Activated gamma-delta T cell treated with Interleukin-2 at 50 U/mL for 16 hours (primary cell): Measurements from ENCODE around the gene NLGN1.

Experiments
- DNase-seq: peaks from one replicate; pipeline ENCODE4 v3.0.0-alpha.2; 2020

The NLGN1 gene

DNA sequence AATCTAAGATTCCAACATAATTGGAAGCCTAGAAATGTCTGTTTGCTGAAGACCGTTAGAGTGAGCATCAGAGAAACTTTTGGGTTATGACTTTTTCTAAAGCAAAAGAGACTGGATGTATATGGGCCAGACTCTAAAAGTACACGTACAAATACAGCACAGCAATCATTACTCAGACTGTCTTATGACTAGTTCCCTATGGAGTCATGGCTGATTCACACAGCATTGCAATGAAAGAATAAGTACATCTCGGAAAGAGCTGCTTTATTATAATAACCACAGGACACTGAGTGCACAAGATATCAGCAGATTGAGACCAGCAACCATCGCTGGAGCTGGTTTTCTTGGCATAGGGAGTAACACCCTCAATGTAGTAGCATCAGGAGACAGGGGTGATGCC is 618.6 kb downstream of the NLGN1 start:
- DNase-seq, result no peak

DNA sequence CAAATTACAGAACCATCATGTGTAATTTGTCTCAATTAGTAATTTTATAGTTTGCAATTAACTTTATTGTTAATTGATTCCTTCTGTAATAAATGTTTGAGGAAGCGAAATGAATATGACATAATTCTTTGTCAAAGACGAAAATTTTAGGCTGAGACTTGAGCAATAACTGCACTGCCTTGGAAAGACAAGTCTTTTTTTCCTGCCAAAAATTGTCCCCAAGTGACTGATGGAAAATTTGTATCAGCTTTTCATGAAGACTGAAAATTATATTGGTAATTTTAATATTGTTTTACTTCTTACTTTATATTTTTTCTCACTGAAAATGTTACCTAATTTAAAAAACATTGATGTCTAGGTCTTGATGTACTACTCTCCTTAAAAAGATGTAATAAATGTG is 622.6 kb downstream of the NLGN1 start:
- no peak for DNase-seq

DNA sequence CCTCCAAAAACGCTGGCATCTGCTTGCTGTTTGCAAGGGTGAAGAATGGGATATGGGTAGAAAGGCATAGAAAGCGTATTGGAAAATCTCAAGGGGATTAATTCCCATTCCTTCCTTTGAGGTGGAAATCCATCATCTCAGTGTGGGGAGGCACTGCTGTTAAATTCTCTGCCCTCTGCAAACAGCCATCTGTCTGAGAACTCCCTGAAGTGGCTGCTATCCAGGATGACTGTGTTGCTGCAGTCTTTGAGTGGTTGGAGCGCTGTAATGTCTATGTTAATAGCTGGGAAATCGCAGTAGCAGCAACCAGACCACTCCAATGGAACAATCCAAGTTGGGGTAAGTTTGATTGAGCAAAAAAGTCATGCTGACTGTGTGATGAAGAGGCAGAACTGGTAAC is 625.9 kb downstream of the NLGN1 start:
- no peak for DNase-seq

DNA sequence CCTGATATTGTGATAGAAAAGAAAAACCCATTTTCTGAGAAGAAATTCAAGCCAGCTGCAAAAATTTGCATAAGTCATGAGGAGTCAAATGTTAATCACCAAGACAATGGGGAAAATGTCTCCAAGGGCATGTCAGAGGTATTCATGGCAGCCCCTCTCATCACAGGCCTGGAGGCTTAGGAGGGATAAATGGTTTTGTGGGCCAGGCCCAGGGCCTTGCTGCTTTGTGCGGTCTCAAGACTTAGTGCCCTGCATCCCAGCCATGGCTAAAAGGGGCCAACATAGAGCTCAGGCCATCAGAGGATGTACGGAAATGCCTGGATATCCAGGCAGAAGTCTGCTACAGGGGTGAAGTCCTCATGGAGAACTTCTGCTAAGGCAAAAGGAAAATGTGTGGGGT is 631.1 kb downstream of the NLGN1 start:
- no peak for DNase-seq

DNA sequence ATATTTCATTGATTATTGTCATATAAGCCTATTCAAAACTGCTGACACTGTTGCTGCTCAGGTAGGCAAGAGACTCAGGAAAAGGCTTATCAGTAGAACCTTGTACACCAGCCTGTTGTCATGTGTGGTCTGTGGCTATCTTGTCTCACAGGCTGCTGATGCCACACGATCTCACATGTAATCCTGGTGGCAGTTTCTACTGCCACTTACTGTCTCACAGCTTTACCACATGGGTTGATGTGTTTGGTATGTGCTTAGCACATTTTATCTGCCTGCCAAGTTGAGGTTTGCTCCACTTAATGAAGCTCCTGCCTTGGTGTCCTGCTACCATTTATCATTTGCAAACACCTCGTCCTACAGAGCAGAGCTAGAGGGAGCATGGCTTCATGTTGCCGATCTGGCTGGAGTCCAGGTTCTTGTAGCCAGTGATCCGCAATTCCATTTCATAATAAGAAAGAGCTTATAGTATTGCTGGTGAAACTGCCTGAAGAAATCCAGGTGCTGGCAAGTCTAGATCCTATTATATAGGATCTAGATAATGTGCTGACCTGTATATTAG is 637.9 kb downstream of the NLGN1 start:
- no peak for DNase-seq

DNA sequence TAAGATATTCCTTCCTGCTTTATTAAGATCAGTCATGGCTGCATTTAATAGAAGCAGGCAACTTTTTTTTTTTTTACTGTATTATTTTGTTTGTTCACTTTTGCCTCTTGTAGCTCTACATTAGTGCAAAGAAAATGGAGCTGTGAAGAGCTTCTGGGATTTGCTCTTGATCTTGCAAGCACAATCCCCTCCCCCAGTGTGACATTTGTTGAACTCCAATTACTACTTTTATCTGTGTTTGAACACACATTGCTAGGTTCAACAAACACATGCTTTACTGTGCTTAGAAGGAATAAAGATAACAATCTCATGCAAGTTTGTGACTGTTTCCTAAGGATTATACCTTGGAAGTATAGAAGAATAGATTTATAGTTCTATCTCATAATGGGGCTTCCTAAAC is 648.8 kb downstream of the NLGN1 start:
- DNase-seq, result no peak

DNA sequence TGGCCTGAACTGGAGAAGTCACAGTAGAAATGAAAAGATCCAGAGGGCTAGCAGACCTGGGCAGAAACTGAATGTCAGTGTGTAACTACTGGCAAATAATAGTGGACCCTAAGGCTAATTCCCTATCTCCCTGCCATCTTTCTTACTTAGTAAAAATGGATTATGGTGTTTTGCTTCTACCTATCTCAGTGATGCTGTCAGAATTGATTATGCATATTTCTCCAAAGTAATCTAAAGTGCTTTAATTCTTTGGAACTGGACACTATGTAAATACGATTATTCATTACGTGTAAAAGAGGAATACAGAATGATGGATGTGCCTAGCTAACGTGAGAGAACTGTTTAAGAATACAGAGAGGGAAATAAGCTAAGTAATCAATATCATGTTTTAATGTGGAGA is 651.9 kb downstream of the NLGN1 start:
- DNase-seq, result no peak

DNA sequence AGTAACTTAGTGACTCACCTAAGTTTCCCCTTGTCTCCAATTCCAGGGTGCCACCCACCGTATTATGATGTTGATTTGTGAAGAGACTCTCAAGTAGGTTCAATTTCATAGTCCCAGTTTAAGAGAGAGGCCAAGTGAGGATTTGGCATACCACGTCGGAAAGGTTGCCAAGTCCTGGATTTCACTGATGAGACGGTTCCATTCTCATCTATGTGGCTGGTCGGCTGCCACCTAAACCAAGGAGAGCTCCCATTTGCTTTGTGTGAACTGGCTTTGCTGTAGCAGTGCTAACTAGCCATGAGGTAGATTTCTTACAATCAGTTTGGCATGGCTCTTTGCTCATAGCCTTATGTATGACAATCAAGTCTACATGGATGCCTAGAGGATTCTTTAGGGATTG is 653.6 kb downstream of the NLGN1 start:
- no peak for DNase-seq

DNA sequence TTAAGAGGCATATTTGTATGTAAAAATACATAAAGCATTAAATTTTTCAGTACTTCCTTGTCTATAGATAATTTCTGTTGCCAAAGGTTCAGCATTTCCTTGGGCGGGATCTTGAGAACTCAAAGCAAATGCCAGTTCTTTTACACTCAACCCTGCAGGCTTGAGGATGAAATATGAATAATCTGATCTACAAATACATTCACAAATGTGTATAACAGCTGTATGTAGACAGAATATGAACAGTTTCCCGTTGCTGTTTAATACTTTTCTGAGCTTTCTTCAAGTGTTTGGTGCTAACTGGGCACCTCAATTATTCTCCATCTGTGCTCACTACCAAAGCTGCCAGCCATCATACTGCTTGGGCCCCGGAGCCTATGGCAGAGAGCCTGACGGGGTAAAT is 661.3 kb downstream of the NLGN1 start:
- no peak for DNase-seq

DNA sequence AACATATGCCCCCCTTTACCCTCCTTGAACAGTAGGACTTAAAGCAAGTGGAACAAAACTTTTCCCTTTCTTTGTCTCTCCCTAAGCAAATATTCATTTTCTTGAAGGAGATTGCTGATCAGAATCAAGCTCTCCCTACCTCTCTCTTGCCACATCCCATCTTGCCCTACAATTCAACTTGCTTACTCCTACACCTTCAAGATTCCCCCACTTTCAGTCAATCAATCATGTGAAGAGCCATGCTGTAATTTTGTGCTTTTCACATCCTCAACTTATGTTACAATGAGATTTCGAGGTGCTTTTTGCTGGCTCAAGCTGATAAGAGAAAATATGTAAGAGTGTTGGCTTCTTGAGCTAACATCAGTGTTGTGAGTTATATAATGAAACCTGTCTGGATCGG is 662.9 kb downstream of the NLGN1 start:
- DNase-seq, result no peak

DNA sequence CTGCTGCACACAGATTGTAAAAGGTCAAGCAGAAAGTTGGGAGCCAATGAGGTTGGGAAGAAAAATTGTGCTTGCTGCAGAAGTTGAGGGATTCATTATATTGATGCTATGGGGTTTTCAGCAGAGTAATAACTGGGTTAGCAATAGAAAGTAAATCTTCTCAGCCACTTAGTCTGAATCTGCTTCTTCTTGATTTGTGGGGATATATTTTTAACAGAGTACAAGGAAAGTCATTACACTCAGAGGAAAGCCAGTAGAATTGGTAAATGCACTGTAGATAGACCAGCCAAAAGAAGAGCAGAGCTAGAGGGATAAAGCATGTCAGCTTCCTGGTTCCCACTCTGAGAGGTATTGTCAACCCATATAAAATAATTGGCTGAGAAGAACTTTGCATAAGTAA is 663.6 kb downstream of the NLGN1 start:
- no peak for DNase-seq

DNA sequence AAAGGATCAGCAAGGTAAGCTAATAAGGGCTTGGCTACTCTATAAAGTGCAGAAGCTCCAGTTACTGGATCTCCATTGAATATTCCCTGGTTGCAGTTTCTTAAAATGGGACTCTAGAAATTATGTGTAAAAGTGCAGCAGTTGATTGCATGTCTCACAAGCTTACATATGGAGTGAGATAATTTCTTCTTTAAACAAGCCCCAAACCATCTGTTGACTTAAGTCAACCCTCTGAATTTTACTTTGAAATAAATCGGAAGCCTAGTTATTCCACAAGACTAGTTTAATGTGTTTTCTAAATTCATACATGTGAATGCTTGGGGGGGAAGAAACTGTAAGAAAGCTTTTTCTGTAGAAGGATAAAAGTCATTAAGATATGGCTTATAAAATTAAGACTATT is 664.2 kb downstream of the NLGN1 start:
- DNase-seq, result no peak

DNA sequence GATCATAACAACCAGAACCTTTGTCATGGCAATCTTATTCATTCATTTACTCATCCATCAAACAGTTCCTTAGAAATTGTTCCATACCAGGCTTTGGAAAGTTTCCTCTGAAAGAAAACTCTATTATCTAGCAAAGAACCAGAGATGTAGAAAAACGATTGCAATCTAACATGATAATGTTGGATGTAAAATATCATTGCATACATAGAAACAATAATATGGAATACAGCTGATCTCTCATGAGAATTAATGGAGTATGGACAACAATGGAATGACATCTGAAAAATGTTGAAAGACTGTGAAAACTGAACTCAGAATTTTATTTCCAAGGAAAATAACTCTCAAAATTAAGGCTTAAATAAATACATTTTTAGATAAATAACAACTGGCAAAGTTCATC is 665.4 kb downstream of the NLGN1 start:
- DNase-seq, result no peak

DNA sequence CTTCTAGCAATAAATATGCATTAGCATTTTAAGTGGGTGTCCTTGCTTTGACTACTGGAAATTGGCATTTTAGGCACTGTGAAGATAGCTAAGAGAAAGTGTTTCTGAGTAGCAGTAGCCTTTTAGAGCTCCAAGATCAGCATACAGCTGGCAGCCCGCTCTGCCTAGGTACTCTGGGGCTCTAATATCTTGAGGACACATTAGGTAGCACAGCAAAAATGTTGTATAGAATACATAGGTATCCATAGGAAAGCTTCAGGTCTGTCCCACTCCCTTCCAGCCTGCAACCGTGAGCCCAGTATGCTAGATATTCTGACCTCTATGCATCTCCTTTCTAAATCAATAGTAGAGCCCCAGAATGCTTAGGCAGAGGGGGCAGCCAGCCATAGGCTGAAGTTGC is 670.5 kb downstream of the NLGN1 start:
- DNase-seq, result no peak

DNA sequence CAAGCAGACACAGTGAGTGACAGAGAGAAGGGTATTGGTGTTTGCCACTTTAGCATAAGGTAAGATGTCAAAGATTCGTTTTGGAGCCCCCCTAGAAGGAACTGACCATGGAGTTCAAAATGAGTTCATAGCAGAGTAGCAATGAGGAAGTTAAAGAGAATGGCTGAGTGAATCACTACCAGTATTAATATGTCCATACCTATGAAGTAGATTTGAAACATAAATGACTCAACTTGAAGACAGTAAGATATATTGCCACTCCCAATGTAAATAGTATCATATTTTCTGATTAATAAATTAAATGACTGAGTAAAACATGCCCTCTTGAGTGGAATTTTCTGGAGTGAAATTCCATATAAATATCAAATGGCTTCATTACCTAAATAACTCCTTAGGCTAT is 675.1 kb downstream of the NLGN1 start:
- no peak for DNase-seq

DNA sequence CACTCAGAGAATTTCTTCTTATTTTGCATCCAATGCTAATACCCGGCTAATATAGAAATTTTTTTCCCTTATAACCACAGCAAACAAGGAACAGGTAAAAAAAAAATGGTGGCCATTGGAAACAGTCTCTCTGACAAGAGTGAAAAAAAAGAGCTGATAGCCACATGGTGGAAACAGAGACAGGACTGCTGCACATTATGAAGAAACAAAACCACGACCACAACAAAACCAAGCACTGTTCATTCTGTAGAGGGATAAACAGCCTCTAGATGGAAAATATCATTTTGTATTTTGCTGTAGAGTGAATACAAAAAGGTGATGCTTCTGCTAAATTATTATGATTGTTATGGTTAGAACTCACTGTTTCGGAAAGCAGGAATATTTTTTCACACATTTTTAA is 686.2 kb downstream of the NLGN1 start:
- no peak for DNase-seq

DNA sequence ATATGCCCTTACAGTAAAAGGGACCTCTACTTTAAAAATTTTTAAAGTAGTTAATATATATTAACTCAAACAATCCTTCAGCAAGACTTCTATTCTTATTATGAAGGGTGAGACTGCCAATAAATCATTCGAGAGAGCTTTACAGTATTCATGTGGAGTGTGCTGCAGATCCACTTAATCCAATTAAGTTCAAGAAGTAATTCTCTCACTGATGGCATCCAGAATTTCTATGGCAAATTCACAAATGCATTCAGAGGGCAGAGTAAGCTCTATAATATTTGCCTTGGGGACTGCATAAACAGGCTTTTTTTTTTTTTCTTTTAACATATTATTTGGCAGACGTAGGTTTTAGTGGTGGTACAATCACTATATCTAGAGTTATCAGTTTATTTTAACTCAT is 692.0 kb downstream of the NLGN1 start:
- DNase-seq, result no peak

DNA sequence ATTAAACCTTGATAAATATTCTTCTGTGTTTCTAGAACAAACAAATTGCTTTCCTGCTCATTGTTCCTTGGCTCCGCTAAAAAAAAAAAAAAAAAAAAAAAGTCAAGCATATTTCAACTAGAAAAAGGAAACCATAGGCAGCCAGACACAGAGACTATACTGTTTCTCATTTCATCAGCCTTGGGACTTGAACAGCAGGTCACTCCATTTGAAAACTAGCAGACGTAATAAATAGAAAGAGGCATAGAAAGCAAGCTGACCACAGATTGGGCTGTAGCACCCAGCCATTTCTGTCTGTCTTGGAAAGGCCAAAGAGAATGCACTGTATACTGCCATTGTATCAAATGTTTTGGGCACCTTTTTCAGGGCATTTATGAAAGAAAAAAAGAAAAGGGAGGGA is 697.1 kb downstream of the NLGN1 start:
- DNase-seq, result no peak

DNA sequence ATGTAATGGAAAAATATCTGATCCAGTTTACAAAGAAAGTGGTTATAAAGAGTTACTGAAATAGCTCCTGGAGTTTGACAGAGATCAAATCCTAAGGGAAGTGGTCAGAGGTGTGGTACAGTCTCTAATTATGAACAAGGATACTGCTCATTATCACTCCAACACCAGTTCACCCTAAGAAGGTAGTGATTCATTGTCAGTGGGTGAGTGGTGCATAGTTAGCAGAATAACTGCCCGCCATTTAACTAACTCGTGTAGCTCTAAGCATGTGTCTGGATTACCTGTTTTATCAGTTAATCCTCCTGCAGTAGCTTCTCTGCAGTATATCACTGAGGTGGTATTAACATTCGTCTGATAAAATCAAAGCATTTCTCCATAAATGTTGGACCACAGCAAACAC is 700.1 kb downstream of the NLGN1 start:
- DNase-seq, result no peak

DNA sequence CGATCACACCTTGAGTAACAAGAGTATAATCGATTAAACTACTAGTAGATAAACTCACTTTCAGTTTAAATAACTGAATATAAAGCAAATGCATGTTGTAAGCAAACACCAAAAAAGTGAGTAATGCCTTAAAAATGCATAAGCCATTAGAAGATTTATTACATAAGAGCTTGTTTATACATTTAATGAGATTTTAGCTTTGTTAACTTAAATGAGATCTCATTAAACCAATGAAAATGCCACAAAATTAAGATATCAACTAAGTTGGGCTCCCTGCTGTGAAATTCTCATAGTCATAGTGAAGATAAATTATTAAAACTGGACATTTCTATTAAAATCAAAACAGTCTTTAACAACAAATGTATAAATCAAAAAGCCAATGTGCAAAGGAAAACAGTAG is 701.2 kb downstream of the NLGN1 start:
- no peak for DNase-seq

DNA sequence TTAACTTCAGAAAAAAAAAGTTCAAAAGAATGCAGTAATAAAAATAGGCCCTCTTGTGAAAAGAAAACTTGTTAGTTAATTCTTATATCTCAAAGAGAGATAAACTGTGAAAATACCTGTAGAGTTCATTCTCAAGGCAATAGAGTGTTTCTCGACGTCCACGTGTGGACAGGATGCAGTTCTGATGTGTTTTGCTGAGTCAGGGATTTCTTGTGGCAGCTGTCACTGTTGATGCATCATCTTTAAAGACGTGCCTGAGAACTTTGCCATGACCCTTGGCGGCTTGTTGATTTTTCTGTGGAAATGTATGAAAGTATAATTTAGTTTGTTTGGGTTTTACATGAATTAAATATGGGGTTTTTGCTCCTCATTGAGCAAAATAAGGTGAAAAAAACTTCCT is 702.2 kb downstream of the NLGN1 start:
- DNase-seq, result no peak

DNA sequence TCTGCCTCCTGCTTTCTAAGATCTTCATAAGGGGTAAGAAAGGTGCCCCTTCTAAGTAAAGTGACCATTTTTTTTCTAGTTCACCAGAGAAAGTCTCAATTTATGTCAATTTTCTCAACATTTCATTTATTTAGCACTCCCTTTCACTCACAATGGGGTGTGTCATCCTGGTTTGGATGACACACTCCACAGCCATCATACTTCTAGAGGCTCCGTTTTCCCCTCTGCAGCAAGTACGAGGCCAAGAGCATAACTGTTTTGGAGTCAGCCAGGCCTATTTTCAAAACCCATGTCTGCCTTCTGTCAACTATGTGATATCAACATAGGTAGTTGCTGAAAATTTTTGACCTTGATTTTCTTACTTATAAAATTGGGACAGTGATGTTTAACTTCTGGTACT is 703.2 kb downstream of the NLGN1 start:
- no peak for DNase-seq

DNA sequence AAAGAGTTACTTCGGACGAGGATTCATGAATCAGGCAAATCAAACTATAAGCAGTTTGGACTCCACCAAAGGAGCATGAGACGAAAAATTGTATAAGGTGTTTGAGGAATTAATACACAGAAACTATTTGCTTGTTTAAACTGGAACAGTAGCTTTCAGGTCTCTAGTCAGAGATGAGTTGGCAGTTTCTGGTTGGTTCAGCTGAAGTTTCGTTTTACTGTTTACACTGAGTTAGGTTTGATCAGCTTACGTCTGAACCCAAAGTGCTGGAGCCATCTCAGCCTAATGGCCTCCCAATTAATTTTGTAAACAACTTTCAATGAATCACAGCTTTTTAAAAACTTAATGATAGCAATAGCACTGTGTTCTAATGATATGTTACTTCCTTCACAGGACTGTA is 703.7 kb downstream of the NLGN1 start:
- no peak for DNase-seq

DNA sequence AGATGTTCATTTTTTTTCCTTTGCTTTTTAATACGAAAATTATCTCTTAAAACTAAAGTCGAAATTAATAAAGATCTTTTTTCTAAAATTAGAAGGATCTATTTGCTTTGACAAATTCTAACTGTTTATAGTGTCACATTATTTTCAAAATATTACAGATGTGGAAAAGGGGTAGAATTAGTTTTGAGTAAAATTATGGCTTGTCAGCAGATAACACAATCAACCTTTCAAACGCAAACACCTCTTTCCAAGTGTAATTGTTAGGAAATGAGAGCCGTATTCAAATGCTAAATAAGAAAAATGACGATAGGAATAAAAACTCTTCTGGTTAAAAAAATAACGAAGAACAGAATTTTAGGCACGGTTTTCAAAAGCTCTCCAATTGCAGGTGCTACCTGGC is 704.7 kb downstream of the NLGN1 start:
- DNase-seq, result no peak

DNA sequence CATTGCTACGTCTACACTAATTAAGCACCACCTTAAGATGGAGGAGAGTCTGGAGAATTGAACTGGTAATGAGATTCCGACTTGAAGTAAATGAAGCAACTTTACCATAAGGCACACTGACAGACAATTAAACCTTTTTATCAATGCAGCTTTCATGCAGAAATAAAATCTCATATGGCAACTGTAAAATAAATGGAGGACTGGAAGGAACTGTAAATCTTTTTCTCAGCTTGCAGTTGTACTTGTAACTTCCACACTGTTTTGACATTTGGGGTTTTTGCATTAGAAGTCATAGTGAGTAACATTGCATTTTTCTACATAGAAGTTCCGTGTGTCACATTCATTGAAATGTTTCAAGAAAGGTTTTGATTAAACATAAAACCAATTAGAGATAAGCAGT is 705.3 kb downstream of the NLGN1 start:
- DNase-seq, result no peak

DNA sequence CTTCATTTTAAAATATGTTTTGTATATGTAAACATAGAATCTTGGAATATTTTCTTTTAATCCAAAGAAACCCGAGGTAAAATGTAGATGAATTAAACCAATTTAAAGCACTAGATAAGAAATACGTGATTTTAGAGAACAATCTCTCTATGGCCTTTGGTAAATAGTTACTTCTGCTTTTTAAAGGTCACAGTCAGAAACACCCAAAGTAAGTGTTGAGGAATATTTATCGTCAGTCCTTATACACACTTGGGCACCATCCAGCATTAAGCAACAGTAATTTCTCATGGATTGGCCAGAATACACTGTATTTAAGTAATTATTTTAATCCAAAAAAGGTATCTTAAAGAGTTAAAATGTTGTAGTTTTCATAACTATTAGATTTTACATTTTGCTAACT is 713.2 kb downstream of the NLGN1 start:
- DNase-seq, result no peak
